HCT116 (cell line): ENCODE data around the gene CLEC19A. TPM values are rescaled to one million over a fixed set of nuclear protein-coding genes. Genes with fewer than 3 reads are reported as not detected.
"Not testable (repeated sequence)": the region's sequence is repeated elsewhere in the genome, so short reads cannot be mapped to it uniquely, and the experiment has no call there.

ENCODE experiments used
- ATAC-seq: fragments of 200-7000 bp; cut with Tn5 transposase; 2 replicates; pipeline ENCODE4 v1.9.1; 2020; ENCODE audit warnings: mild to moderate bottlenecking, moderate library complexity
- BruUV-seq: library from RNA; stranded (reverse); fragments of 400-500 nt; replicated peaks from 2 replicates; lab custom pipeline; 2021; lab: Mats Ljungman, UMichigan
- CTCF ChIA-PET: fragments of 300-600 bp; sonication (Branson Sonifier 250); formaldehyde crosslinking; loops from one replicate; lab custom pipeline; 2021; ENCODE audit warnings: antibody characterized with exemption; lab: Charles Lee
- POLR2A ChIA-PET: fragments of 300-600, 350-600 bp; sonication (Branson Sonifier 250); formaldehyde crosslinking; loops from one replicate; lab custom pipeline; 2021; ENCODE audit warnings: antibody characterized with exemption; lab: Charles Lee
- RAD21 ChIA-PET, 2 experiments: fragments of 300-600 bp; sonication (Branson Sonifier 250); formaldehyde crosslinking; loops; one replicate each; lab custom pipeline; 2023; ENCODE audit warnings: low total read pairs in 2 of 2; ENCODE audit not compliant: uncharacterized antibody in 2 of 2, unreplicated experiment in 2 of 2, low non-redundant PET in 1 of 2; lab: Charles Lee
- DNase-seq: peaks from one replicate; pipeline ENCODE4 v3.0.0-alpha.2; 2010; ENCODE audit warnings: low read depth, low spot score
- H2AFZ ChIP-seq: fragments of 200-600 bp; shearing (Covaris generic), sonication (generic); 2 replicates; pipeline ENCODE4 v1.6.1; 2017; ENCODE audit warnings: low read depth, mixed run types, mixed read lengths, antibody characterized with exemption, low read length; ENCODE audit not compliant: poor library complexity, severe bottlenecking
- H3K27ac ChIP-seq: 2 replicates; pipeline ENCODE4 v1.5.1; 2012; ENCODE audit warnings: low read depth, low read length
- H3K27me3 ChIP-seq: fragments of 200-600 bp; sonication (generic); 2 replicates; pipeline ENCODE4 v1.6.1; 2016; ENCODE audit warnings: mixed run types, low read length, mixed read lengths; ENCODE audit not compliant: insufficient read depth
- H3K36me3 ChIP-seq, 2 experiments: fragments of 200-500 bp in 1 of 2; fragments of 200-600 bp in 1 of 2; sonication (Bioruptor generic) in 1 of 2; sonication (generic) in 1 of 2; 2 replicates each; pipeline versions ENCODE4 v1.5.1 to v1.6.1; 2014 to 2016; ENCODE audit warnings: low read length in 2 of 2, inconsistent platforms in 1 of 2, mixed read lengths in 1 of 2, mixed run types in 1 of 2; ENCODE audit not compliant: insufficient read depth in 2 of 2, control insufficient read depth in 1 of 2
- H3K4me1 ChIP-seq, 2 experiments: fragments of 200-600 bp in 1 of 2; sonication (generic) in 1 of 2; 2 replicates each; pipeline versions ENCODE4 v1.5.1 to v1.6.1; 2012 to 2017; ENCODE audit warnings: low read length in 2 of 2, inconsistent platforms in 1 of 2, mild to moderate bottlenecking in 1 of 2, mixed read lengths in 1 of 2, mixed run types in 1 of 2, moderate library complexity in 1 of 2; ENCODE audit not compliant: insufficient read depth in 2 of 2, control insufficient read depth in 1 of 2
- H3K4me2 ChIP-seq: fragments of 200-600 bp; sonication (generic); 2 replicates; pipeline ENCODE4 v1.6.1; 2017; ENCODE audit warnings: mixed run types, low read length, mixed read lengths
- H3K4me3 ChIP-seq, 2 experiments: fragments of 200-600 bp in 1 of 2; sonication (generic) in 1 of 2; replicated peaks in 1 of 2; 2 replicates each; pipeline ENCODE4 v1.5.1; 2011 to 2016; ENCODE audit warnings: low read length in 2 of 2, control low read depth in 1 of 2, low read depth in 1 of 2, mild to moderate bottlenecking in 1 of 2, mixed read lengths in 1 of 2, mixed run types in 1 of 2
- H3K79me2 ChIP-seq: fragments of 200-600 bp; sonication (generic); 2 replicates; pipeline ENCODE4 v1.6.1; 2017; ENCODE audit warnings: mild to moderate bottlenecking, mixed run types, low read length, moderate library complexity, mixed read lengths; ENCODE audit not compliant: insufficient read depth
- H3K9ac ChIP-seq: fragments of 200-600 bp; sonication (generic); 2 replicates; pipeline ENCODE4 v1.6.1; 2016; ENCODE audit warnings: low read length, mixed read lengths
- H3K9me2 ChIP-seq: fragments of 200-600 bp; sonication (generic), shearing (Covaris generic); 2 replicates; pipeline ENCODE4 v1.6.1; 2017; ENCODE audit warnings: mixed run types, mild to moderate bottlenecking, moderate library complexity; ENCODE audit not compliant: insufficient read depth
- H3K9me3 ChIP-seq, 2 experiments: fragments of 200-500 bp in 1 of 2; fragments of 200-600 bp in 1 of 2; sonication (Bioruptor generic) in 1 of 2; sonication (generic) in 1 of 2; 2 replicates each; pipeline ENCODE4 v1.6.1; 2014 to 2017; ENCODE audit warnings: low read length in 2 of 2, mixed read lengths in 2 of 2, inconsistent platforms in 1 of 2, low read depth in 1 of 2, mild to moderate bottlenecking in 1 of 2, mixed run types in 1 of 2, moderate library complexity in 1 of 2; ENCODE audit not compliant: control insufficient read depth in 1 of 2, insufficient read depth in 1 of 2
- H4K20me1 ChIP-seq: fragments of 200-600 bp; sonication (generic), shearing (Covaris generic); 2 replicates; pipeline ENCODE4 v1.6.1; 2017; ENCODE audit warnings: mixed run types, mild to moderate bottlenecking, moderate library complexity; ENCODE audit not compliant: insufficient read depth
- CBX3 ChIP-seq: IDR thresholded peaks from 2 replicates; pipeline ENCODE4 v1.6.1; 2012; ENCODE audit warnings: low read depth
- ELF1 ChIP-seq: IDR thresholded peaks from 2 replicates; pipeline ENCODE4 v1.6.1; 2012; ENCODE audit warnings: low read depth, borderline replicate concordance
- EZH2 ChIP-seq: fragments of 200-600 bp; sonication (generic); IDR thresholded peaks from 2 replicates; pipeline ENCODE4 v1.6.1; 2017; ENCODE audit warnings: antibody characterized with exemption, mixed run types
- EZH2phosphoT487 ChIP-seq: fragments of 200-600 bp; IDR thresholded peaks from 2 replicates; pipeline ENCODE4 v1.6.1; 2018; ENCODE audit warnings: antibody characterized with exemption, borderline replicate concordance
- JUND ChIP-seq: IDR thresholded peaks from 2 replicates; pipeline ENCODE4 v1.6.1; 2012
- POLR2A ChIP-seq: IDR thresholded peaks from 2 replicates; pipeline ENCODE4 v1.7.0; 2011; ENCODE audit warnings: borderline replicate concordance; ENCODE audit not compliant: insufficient read depth, insufficient read length; ENCODE audit errors: extremely low read depth
- POLR2AphosphoS5 ChIP-seq: IDR thresholded peaks from 2 replicates; pipeline ENCODE4 v1.6.1; 2011; ENCODE audit warnings: mild to moderate bottlenecking, low read depth, low read length, moderate library complexity
- SIN3A ChIP-seq: IDR thresholded peaks from 2 replicates; pipeline ENCODE4 v1.6.1; 2012; ENCODE audit warnings: low read depth
- SP1 ChIP-seq: IDR thresholded peaks from 2 replicates; pipeline ENCODE4 v1.6.1; 2012; ENCODE audit warnings: low read depth
- YY1 ChIP-seq: IDR thresholded peaks from 2 replicates; pipeline ENCODE4 v1.6.1; 2011; ENCODE audit warnings: low read length, low read depth, moderate library complexity, mild to moderate bottlenecking; ENCODE audit not compliant: insufficient replicate concordance; ENCODE audit errors: extremely low read depth
- ZFX ChIP-seq: fragments of 450-650 bp; IDR thresholded peaks from 2 replicates; pipeline ENCODE4 v1.6.1; 2017
- intact Hi-C: fragments of 100-400 bp; cut with micrococcal nuclease; formaldehyde crosslinking; loops from 2 replicates; pipeline ENCODE4 v1.10.0; 2022
- total RNA-seq: library from RNA; stranded (reverse); gene quantifications from one replicate; pipeline ENCODE4 v1.2.1, GENCODE V29; 2021; ENCODE audit not compliant: unreplicated experiment
- TF ChIP-seq, protein P1 (sequence below), 3 experiments: fragments of 200-600 bp in 1 of 3; sonication (generic) in 1 of 3; IDR thresholded peaks in 2 of 3; conservative IDR thresholded peaks in 1 of 3; 2 replicates each; pipeline ENCODE4 v1.5.1; 2012 to 2017; ENCODE audit warnings: low read depth in 2 of 3, low read length in 2 of 3, antibody characterized with exemption in 1 of 3, borderline replicate concordance in 1 of 3, control low read depth in 1 of 3, mild to moderate bottlenecking in 1 of 3, mixed read lengths in 1 of 3, mixed run types in 1 of 3, moderate library complexity in 1 of 3; ENCODE audit not compliant: insufficient read depth in 1 of 3
- TF ChIP-seq, protein P2 (sequence below): IDR thresholded peaks from 2 replicates; pipeline ENCODE4 v1.6.1; 2012
- TF ChIP-seq, protein P3 (sequence below): IDR thresholded peaks from 2 replicates; pipeline ENCODE4 v1.6.1; 2012

The CLEC19A gene
- total RNA-seq, 1 experiment from 2014 or later, result not detected

DNA sequence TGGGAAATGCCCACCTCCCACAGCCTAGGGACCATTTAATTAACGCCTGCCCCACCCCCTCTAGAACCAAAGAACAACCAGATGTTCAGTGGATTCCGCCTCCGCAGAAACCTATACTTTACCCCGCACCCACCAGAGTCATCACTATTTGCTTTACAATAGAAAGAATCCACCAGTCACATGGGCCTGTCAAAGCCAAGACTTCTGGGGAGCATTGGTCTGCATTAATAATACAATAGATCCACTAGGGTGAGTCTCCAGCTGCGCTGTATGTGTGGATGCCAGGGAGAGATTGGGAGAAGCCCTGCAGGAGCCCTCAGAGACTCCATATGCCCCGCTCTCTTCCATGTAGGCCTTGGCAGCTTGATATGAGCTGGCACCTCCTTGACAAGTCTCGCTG lies 31.3 kb downstream of the CLEC19A start (continued):
- TF ChIP-seq, protein P1, sequence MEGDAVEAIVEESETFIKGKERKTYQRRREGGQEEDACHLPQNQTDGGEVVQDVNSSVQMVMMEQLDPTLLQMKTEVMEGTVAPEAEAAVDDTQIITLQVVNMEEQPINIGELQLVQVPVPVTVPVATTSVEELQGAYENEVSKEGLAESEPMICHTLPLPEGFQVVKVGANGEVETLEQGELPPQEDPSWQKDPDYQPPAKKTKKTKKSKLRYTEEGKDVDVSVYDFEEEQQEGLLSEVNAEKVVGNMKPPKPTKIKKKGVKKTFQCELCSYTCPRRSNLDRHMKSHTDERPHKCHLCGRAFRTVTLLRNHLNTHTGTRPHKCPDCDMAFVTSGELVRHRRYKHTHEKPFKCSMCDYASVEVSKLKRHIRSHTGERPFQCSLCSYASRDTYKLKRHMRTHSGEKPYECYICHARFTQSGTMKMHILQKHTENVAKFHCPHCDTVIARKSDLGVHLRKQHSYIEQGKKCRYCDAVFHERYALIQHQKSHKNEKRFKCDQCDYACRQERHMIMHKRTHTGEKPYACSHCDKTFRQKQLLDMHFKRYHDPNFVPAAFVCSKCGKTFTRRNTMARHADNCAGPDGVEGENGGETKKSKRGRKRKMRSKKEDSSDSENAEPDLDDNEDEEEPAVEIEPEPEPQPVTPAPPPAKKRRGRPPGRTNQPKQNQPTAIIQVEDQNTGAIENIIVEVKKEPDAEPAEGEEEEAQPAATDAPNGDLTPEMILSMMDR (IDR thresholded peaks at IDR 0.05 in 2 of 3, conservative IDR thresholded peaks at IDR 0.05 in 1 of 3; ENCODE audit: borderline replicate concordance in 1 of 3, insufficient read depth in 1 of 3, low read depth in 2 of 3, low read length in 2 of 3), result no peak
- TF ChIP-seq ZFX (no peak), SIN3A (no peak), SP1 (no peak), ELF1 (no peak)

DNA sequence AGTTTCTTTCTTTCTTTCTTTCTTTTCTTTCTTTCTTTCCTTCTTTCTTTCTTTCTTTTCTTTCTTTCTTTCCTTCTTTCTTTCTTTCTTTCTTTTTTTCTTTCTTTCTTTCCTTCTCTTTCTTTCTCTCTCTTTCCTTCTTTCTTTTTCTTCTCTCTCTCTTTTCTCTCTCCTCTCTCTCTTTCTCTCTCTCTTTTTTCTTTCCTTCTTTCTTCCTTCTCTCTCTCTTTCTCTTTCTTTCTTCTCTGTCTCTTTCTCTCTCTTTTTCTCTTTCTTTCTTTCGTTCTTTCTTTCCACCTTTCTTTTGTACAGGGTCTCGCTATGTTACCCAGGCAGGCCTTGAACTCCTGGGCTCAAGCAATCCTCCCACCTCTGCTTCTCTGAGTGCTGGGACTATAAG lies 35.7 kb downstream of the CLEC19A start:
- H3K4me2 ChIP-seq, H3K9me3 ChIP-seq, CTCF ChIA-PET, H3K27ac ChIP-seq, H3K9me2 ChIP-seq, RAD21 ChIA-PET, ATAC-seq, H3K9ac ChIP-seq, H3K4me1 ChIP-seq, BruUV-seq, H2AFZ ChIP-seq, H3K4me3 ChIP-seq, H4K20me1 ChIP-seq, H3K79me2 ChIP-seq, DNase-seq, POLR2A ChIA-PET, H3K27me3 ChIP-seq, H3K36me3 ChIP-seq, intact Hi-C loops: not testable (repeated sequence)

DNA sequence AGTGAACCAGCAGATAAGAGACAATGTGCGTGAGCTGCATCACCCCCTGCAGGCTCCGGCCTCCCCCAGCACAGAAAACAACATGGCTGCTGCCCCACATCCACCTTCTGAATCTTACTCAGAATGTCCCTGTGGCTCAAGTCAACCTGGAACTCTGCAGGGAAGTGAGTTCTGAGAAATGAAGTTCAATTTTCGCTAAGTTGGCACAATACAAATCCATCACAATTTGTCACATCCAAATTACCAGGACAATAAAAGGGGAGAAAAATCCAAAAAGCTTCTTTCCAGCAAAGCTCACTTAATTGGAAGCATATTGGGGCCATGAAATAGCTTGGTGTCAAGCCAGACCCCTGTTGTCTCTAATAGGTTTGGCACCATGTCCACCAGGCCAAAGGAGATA lies 38.1 kb downstream of the CLEC19A start:
- H3K36me3 ChIP-seq, result no peaks in the 10 kb centered on the region
- CTCF ChIA-PET, result no interaction called here
- POLR2A ChIA-PET, result no interaction called here
- no peaks in the 10 kb centered on the region for H3K27me3 ChIP-seq
- BruUV-seq, result no TSS peak
- no peak overlapping the region for H3K27ac ChIP-seq
- RAD21 ChIA-PET, result no interaction called here
- DNase-seq, result no peak
- no peaks in the 10 kb centered on the region for H3K79me2 ChIP-seq
- no peaks in the 10 kb centered on the region for H4K20me1 ChIP-seq
- no peaks in the 10 kb centered on the region for H3K9me3 ChIP-seq
- H3K9ac ChIP-seq, result no peak overlapping the region
- intact Hi-C loops, result no loop called here
- no peaks in the 10 kb centered on the region for H3K9me2 ChIP-seq
- ATAC-seq, result no peak
- no peak overlapping the region for H2AFZ ChIP-seq
- no peak overlapping the region for H3K4me2 ChIP-seq
- H3K4me3 ChIP-seq, result no peak overlapping the region
- no peaks in the 10 kb centered on the region for H3K4me1 ChIP-seq
- TF ChIP-seq EZH2 (no peak), POLR2AphosphoS5 (no peak), SIN3A (no peak), ZFX (no peak), YY1 (no peak), EZH2phosphoT487 (no peak), JUND (no peak), POLR2A (no peak), CBX3 (no peak)
- TF ChIP-seq, protein P2, sequence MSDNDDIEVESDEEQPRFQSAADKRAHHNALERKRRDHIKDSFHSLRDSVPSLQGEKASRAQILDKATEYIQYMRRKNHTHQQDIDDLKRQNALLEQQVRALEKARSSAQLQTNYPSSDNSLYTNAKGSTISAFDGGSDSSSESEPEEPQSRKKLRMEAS, result no peak
- TF ChIP-seq, protein P3, sequence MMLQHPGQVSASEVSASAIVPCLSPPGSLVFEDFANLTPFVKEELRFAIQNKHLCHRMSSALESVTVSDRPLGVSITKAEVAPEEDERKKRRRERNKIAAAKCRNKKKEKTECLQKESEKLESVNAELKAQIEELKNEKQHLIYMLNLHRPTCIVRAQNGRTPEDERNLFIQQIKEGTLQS, result no peak
